Gastrocnemius medialis (tissue), 4 donors: Measurements from ENCODE around the gene SULT1A1.

Source experiments
- CTCF ChIP-seq, 5 experiments: fragments of 450-650 bp in 3 of 5; fragments of 200-600 bp in 2 of 5; sonication (generic) in 2 of 5; IDR thresholded peaks in 4 of 5; conservative IDR thresholded peaks in 1 of 5; 1 replicate in 4 of 5; 2 replicates in 1 of 5; pipeline ENCODE4 v1.5.1; 2016 to 2019; ENCODE audit warnings: antibody characterized with exemption in 5 of 5, mild to moderate bottlenecking in 3 of 5, moderate library complexity in 3 of 5
- POLR2A ChIP-seq, 2 donors: fragments of 450-650 bp; IDR thresholded peaks; one replicate each; pipeline ENCODE4 v1.6.1; 2017; ENCODE audit warnings: antibody characterized with exemption in 2 of 2, mild to moderate bottlenecking in 2 of 2, moderate library complexity in 2 of 2

GRCh38 chr16:28621481-28622155 lies 11.8 kb upstream of the SULT1A1 start:
- TF ChIP-seq CTCF (IDR thresholded peaks at IDR 0.05 in 4 of 5, conservative IDR thresholded peaks at IDR 0.05 in 1 of 5) = no peak
- TF ChIP-seq POLR2A (IDR thresholded peaks at IDR 0.05) = no peak
